ENCODE data around the gene PKHD1.

PKHD1 gene

GRCh38 chr6:51972659-51973058 lies 114.8 kb downstream of the PKHD1 start:
- H3K27ac ChIP-seq (ENCODE audit: low read depth in 2 of 2, low read length in 2 of 2), result no peak overlapping the region
- H3K4me3 ChIP-seq (ENCODE audit: low read length in 2 of 2), result no peak overlapping the region
- H3K36me3 ChIP-seq (ENCODE audit: control insufficient read depth in 2 of 2, insufficient read depth in 2 of 2, low read length in 2 of 2), result no peaks in the 10 kb centered on the region
- no peaks in the 10 kb centered on the region for H3K27me3 ChIP-seq (ENCODE audit: control insufficient read depth in 2 of 2, insufficient read depth in 2 of 2, low read length in 2 of 2)
- no peaks in the 10 kb centered on the region for H3K4me1 ChIP-seq (ENCODE audit: control insufficient read depth in 2 of 2, insufficient read depth in 2 of 2, low read length in 2 of 2)
- no peak overlapping the region for H3K9ac ChIP-seq (ENCODE audit: low read depth in 1 of 2, low read length in 2 of 2)
- H3K9me3 ChIP-seq (ENCODE audit: control insufficient read depth in 2 of 2, low read length in 2 of 2), result no peaks in the 10 kb centered on the region

GRCh38 chr6:51968265-51968664 lies 119.1 kb downstream of the PKHD1 start:
- H3K27ac ChIP-seq (ENCODE audit: low read depth in 2 of 2, low read length in 2 of 2), result no peak overlapping the region
- H3K36me3 ChIP-seq (ENCODE audit: control insufficient read depth in 2 of 2, insufficient read depth in 2 of 2, low read length in 2 of 2), result no peaks in the 10 kb centered on the region
- no peaks in the 10 kb centered on the region for H3K27me3 ChIP-seq (ENCODE audit: control insufficient read depth in 2 of 2, insufficient read depth in 2 of 2, low read length in 2 of 2)
- no peak overlapping the region for H3K9ac ChIP-seq (ENCODE audit: low read depth in 1 of 2, low read length in 2 of 2)
- H3K4me1 ChIP-seq (ENCODE audit: control insufficient read depth in 2 of 2, insufficient read depth in 2 of 2, low read length in 2 of 2), result no peaks in the 10 kb centered on the region
- no peaks in the 10 kb centered on the region for H3K9me3 ChIP-seq (ENCODE audit: control insufficient read depth in 2 of 2, low read length in 2 of 2)
- no peak overlapping the region for H3K4me3 ChIP-seq (ENCODE audit: low read length in 2 of 2)

- Histone ChIP-seq H3K9me3 (ENCODE audit: control insufficient read depth in 2 of 2, low read length in 2 of 2) (no peaks in the 10 kb centered on the region), H3K9ac (ENCODE audit: low read depth in 1 of 2, low read length in 2 of 2) (no peak overlapping the region), H3K27me3 (ENCODE audit: control insufficient read depth in 2 of 2, insufficient read depth in 2 of 2, low read length in 2 of 2) (peaks cover 0 to 2% of the 10 kb centered on the region in 2 donors), H3K36me3 (ENCODE audit: control insufficient read depth in 2 of 2, insufficient read depth in 2 of 2, low read length in 2 of 2) (no peaks in the 10 kb centered on the region), H3K27ac (ENCODE audit: low read depth in 2 of 2, low read length in 2 of 2) (no peak overlapping the region), H3K4me1 (ENCODE audit: control insufficient read depth in 2 of 2, insufficient read depth in 2 of 2, low read length in 2 of 2) (no peaks in the 10 kb centered on the region), H3K4me3 (ENCODE audit: low read length in 2 of 2) (no peak overlapping the region)
Measured at GRCh38 chr6:51965222-51965801, 122.1 kb downstream of the PKHD1 start.

GRCh38 chr6:51963980-51964379 lies 123.4 kb downstream of the PKHD1 start:
- Histone ChIP-seq H3K36me3 (ENCODE audit: control insufficient read depth in 2 of 2, insufficient read depth in 2 of 2, low read length in 2 of 2) (no peaks in the 10 kb centered on the region), H3K27me3 (ENCODE audit: control insufficient read depth in 2 of 2, insufficient read depth in 2 of 2, low read length in 2 of 2) (peaks cover 0 to 2% of the 10 kb centered on the region in 2 donors), H3K9me3 (ENCODE audit: control insufficient read depth in 2 of 2, low read length in 2 of 2) (no peaks in the 10 kb centered on the region), H3K27ac (ENCODE audit: low read depth in 2 of 2, low read length in 2 of 2) (no peak overlapping the region), H3K9ac (ENCODE audit: low read depth in 1 of 2, low read length in 2 of 2) (no peak overlapping the region), H3K4me3 (ENCODE audit: low read length in 2 of 2) (no peak overlapping the region), H3K4me1 (ENCODE audit: control insufficient read depth in 2 of 2, insufficient read depth in 2 of 2, low read length in 2 of 2) (no peaks in the 10 kb centered on the region)

- no peak overlapping the region for H3K4me3 ChIP-seq (ENCODE audit: low read length in 2 of 2)
- no peaks in the 10 kb centered on the region for H3K36me3 ChIP-seq (ENCODE audit: control insufficient read depth in 2 of 2, insufficient read depth in 2 of 2, low read length in 2 of 2)
- H3K27ac ChIP-seq (ENCODE audit: low read depth in 2 of 2, low read length in 2 of 2), result no peak overlapping the region
- H3K9me3 ChIP-seq (ENCODE audit: control insufficient read depth in 2 of 2, low read length in 2 of 2), result no peaks in the 10 kb centered on the region
- H3K9ac ChIP-seq (ENCODE audit: low read depth in 1 of 2, low read length in 2 of 2), result no peak overlapping the region
- peaks cover 0 to 2% of the 10 kb centered on the region in 2 donors for H3K27me3 ChIP-seq (ENCODE audit: control insufficient read depth in 2 of 2, insufficient read depth in 2 of 2, low read length in 2 of 2)
- H3K4me1 ChIP-seq (ENCODE audit: control insufficient read depth in 2 of 2, insufficient read depth in 2 of 2, low read length in 2 of 2), result no peaks in the 10 kb centered on the region
Measured at GRCh38 chr6:51962354-51962753, 125.1 kb downstream of the PKHD1 start.

GRCh38 chr6:51960419-51960818 lies 127.0 kb downstream of the PKHD1 start:
- Histone ChIP-seq H3K36me3 (ENCODE audit: control insufficient read depth in 2 of 2, insufficient read depth in 2 of 2, low read length in 2 of 2) (no peaks in the 10 kb centered on the region), H3K9me3 (ENCODE audit: control insufficient read depth in 2 of 2, low read length in 2 of 2) (no peaks in the 10 kb centered on the region), H3K27ac (ENCODE audit: low read depth in 2 of 2, low read length in 2 of 2) (no peak overlapping the region), H3K9ac (ENCODE audit: low read depth in 1 of 2, low read length in 2 of 2) (no peak overlapping the region), H3K4me1 (ENCODE audit: control insufficient read depth in 2 of 2, insufficient read depth in 2 of 2, low read length in 2 of 2) (no peaks in the 10 kb centered on the region), H3K27me3 (ENCODE audit: control insufficient read depth in 2 of 2, insufficient read depth in 2 of 2, low read length in 2 of 2) (peaks cover 0 to 2% of the 10 kb centered on the region in 2 donors), H3K4me3 (ENCODE audit: low read length in 2 of 2) (no peak overlapping the region)

- H3K36me3 ChIP-seq (ENCODE audit: control insufficient read depth in 2 of 2, insufficient read depth in 2 of 2, low read length in 2 of 2), result no peaks in the 10 kb centered on the region
- peaks cover 0 to 2% of the 10 kb centered on the region in 2 donors for H3K27me3 ChIP-seq (ENCODE audit: control insufficient read depth in 2 of 2, insufficient read depth in 2 of 2, low read length in 2 of 2)
- no peak overlapping the region for H3K4me3 ChIP-seq (ENCODE audit: low read length in 2 of 2)
- no peak overlapping the region for H3K27ac ChIP-seq (ENCODE audit: low read depth in 2 of 2, low read length in 2 of 2)
- no peaks in the 10 kb centered on the region for H3K9me3 ChIP-seq (ENCODE audit: control insufficient read depth in 2 of 2, low read length in 2 of 2)
- H3K9ac ChIP-seq (ENCODE audit: low read depth in 1 of 2, low read length in 2 of 2), result no peak overlapping the region
- no peaks in the 10 kb centered on the region for H3K4me1 ChIP-seq (ENCODE audit: control insufficient read depth in 2 of 2, insufficient read depth in 2 of 2, low read length in 2 of 2)
Measured at GRCh38 chr6:51959744-51960383, 127.5 kb downstream of the PKHD1 start.

GRCh38 chr6:51954681-51955080 lies 132.7 kb downstream of the PKHD1 start:
- H3K4me1 ChIP-seq (ENCODE audit: control insufficient read depth in 2 of 2, insufficient read depth in 2 of 2, low read length in 2 of 2), result no peaks in the 10 kb centered on the region
- H3K27me3 ChIP-seq (ENCODE audit: control insufficient read depth in 2 of 2, insufficient read depth in 2 of 2, low read length in 2 of 2), result no peaks in the 10 kb centered on the region
- H3K9ac ChIP-seq (ENCODE audit: low read depth in 1 of 2, low read length in 2 of 2), result no peak overlapping the region
- no peaks in the 10 kb centered on the region for H3K9me3 ChIP-seq (ENCODE audit: control insufficient read depth in 2 of 2, low read length in 2 of 2)
- H3K36me3 ChIP-seq (ENCODE audit: control insufficient read depth in 2 of 2, insufficient read depth in 2 of 2, low read length in 2 of 2), result no peaks in the 10 kb centered on the region
- no peak overlapping the region for H3K4me3 ChIP-seq (ENCODE audit: low read length in 2 of 2)
- H3K27ac ChIP-seq (ENCODE audit: low read depth in 2 of 2, low read length in 2 of 2), result no peak overlapping the region

- H3K9ac ChIP-seq (ENCODE audit: low read depth in 1 of 2, low read length in 2 of 2), result no peak overlapping the region
- no peaks in the 10 kb centered on the region for H3K36me3 ChIP-seq (ENCODE audit: control insufficient read depth in 2 of 2, insufficient read depth in 2 of 2, low read length in 2 of 2)
- no peak overlapping the region for H3K4me3 ChIP-seq (ENCODE audit: low read length in 2 of 2)
- no peaks in the 10 kb centered on the region for H3K27me3 ChIP-seq (ENCODE audit: control insufficient read depth in 2 of 2, insufficient read depth in 2 of 2, low read length in 2 of 2)
- H3K27ac ChIP-seq (ENCODE audit: low read depth in 2 of 2, low read length in 2 of 2), result no peak overlapping the region
- no peaks in the 10 kb centered on the region for H3K4me1 ChIP-seq (ENCODE audit: control insufficient read depth in 2 of 2, insufficient read depth in 2 of 2, low read length in 2 of 2)
- H3K9me3 ChIP-seq (ENCODE audit: control insufficient read depth in 2 of 2, low read length in 2 of 2), result no peaks in the 10 kb centered on the region
Measured at GRCh38 chr6:51953246-51953645, 134.2 kb downstream of the PKHD1 start.

GRCh38 chr6:51951924-51952323 lies 135.5 kb downstream of the PKHD1 start:
- no peaks in the 10 kb centered on the region for H3K9me3 ChIP-seq (ENCODE audit: control insufficient read depth in 2 of 2, low read length in 2 of 2)
- peaks cover 1% of the 10 kb centered on the region in 2 donors for H3K27me3 ChIP-seq (ENCODE audit: control insufficient read depth in 2 of 2, insufficient read depth in 2 of 2, low read length in 2 of 2)
- H3K4me1 ChIP-seq (ENCODE audit: control insufficient read depth in 2 of 2, insufficient read depth in 2 of 2, low read length in 2 of 2), result no peaks in the 10 kb centered on the region
- H3K4me3 ChIP-seq (ENCODE audit: low read length in 2 of 2), result no peak overlapping the region
- H3K36me3 ChIP-seq (ENCODE audit: control insufficient read depth in 2 of 2, insufficient read depth in 2 of 2, low read length in 2 of 2), result no peaks in the 10 kb centered on the region
- H3K27ac ChIP-seq (ENCODE audit: low read depth in 2 of 2, low read length in 2 of 2), result no peak overlapping the region
- no peak overlapping the region for H3K9ac ChIP-seq (ENCODE audit: low read depth in 1 of 2, low read length in 2 of 2)
